A673 (cell line): ENCODE data around the gene CDKN2B-AS1. TPM values are rescaled to one million over a fixed set of nuclear protein-coding genes. Genes with fewer than 3 reads are reported as not detected.

ENCODE experiments used
- BruUV-seq: library from RNA; stranded (reverse); fragments of 400-500 nt; replicated peaks from 2 replicates; lab custom pipeline; 2021; lab: Mats Ljungman, UMichigan
- CTCF ChIA-PET: fragments of 300-600 bp; sonication (Branson Sonifier 250); formaldehyde crosslinking; loops from one replicate; lab custom pipeline; 2022; ENCODE audit warnings: antibody characterized with exemption; lab: Charles Lee
- POLR2A ChIA-PET: fragments of 300-600 bp; sonication (Branson Sonifier 250); formaldehyde crosslinking; loops from one replicate; lab custom pipeline; 2022; ENCODE audit warnings: antibody characterized with exemption; ENCODE audit not compliant: low non-redundant PET; lab: Charles Lee
- DNase-seq: peaks from one replicate; pipeline ENCODE4 v3.0.0-alpha.2; 2015; ENCODE audit warnings: low spot score
- H3K27ac ChIP-seq: fragments of 200-600 bp; sonication (generic); 2 replicates; pipeline ENCODE4 v1.5.1; 2016; ENCODE audit warnings: mixed run types, low read depth, mild to moderate bottlenecking, mixed read lengths, antibody characterized with exemption, low read length; ENCODE audit not compliant: poor library complexity, severe bottlenecking
- H3K27me3 ChIP-seq: fragments of 200-600 bp; sonication (generic); replicated peaks from 2 replicates; pipeline ENCODE4 v1.6.1; 2017; ENCODE audit warnings: mixed run types, low read depth, mild to moderate bottlenecking, mixed read lengths, antibody characterized with exemption, low read length; ENCODE audit not compliant: insufficient read depth, poor library complexity
- H3K36me3 ChIP-seq: fragments of 200-600 bp; sonication (generic); 2 replicates; pipeline ENCODE4 v1.6.1; 2016; ENCODE audit warnings: mixed run types, mild to moderate bottlenecking, mixed read lengths, antibody characterized with exemption, low read length; ENCODE audit not compliant: insufficient read depth, poor library complexity, severe bottlenecking
- H3K4me1 ChIP-seq: fragments of 200-600 bp; sonication (generic); 2 replicates; pipeline ENCODE4 v1.6.1; 2017; ENCODE audit warnings: mixed run types, mild to moderate bottlenecking, mixed read lengths, antibody characterized with exemption, low read length; ENCODE audit not compliant: insufficient read depth, poor library complexity, severe bottlenecking
- H3K4me3 ChIP-seq: fragments of 200-600 bp; sonication (generic); 2 replicates; pipeline ENCODE4 v1.5.1; 2016; ENCODE audit warnings: low read depth, mixed run types, mild to moderate bottlenecking, mixed read lengths, low read length; ENCODE audit not compliant: poor library complexity, severe bottlenecking
- H3K9me3 ChIP-seq: fragments of 200-600 bp; sonication (generic); 2 replicates; pipeline ENCODE4 v1.6.1; 2016; ENCODE audit warnings: mixed run types, low read depth, mild to moderate bottlenecking, mixed read lengths, antibody characterized with exemption, low read length; ENCODE audit not compliant: poor library complexity, severe bottlenecking
- EZH2 ChIP-seq: fragments of 200-600 bp; sonication (generic); IDR thresholded peaks from 2 replicates; pipeline ENCODE4 v1.6.1; 2017; ENCODE audit warnings: borderline replicate concordance, low read depth, mild to moderate bottlenecking, mixed read lengths, antibody characterized with exemption, low read length; ENCODE audit not compliant: poor library complexity, severe bottlenecking
- intact Hi-C: fragments of 100-400 bp; cut with micrococcal nuclease; formaldehyde crosslinking; loops from one replicate; pipeline ENCODE4 v1.10.0; 2022; ENCODE audit not compliant: unreplicated experiment
- total RNA-seq: library from RNA; stranded (reverse); gene quantifications from 2 replicates; pipeline ENCODE4 v1.2.3, GENCODE V29; 2021
- TF ChIP-seq, protein P1 (sequence below): fragments of 300-800, 200-600 bp; sonication (generic); conservative IDR thresholded peaks from 2 replicates; pipeline ENCODE4 v1.5.1; 2017; ENCODE audit warnings: low read depth, mild to moderate bottlenecking, antibody characterized with exemption, low read length, moderate library complexity, mixed read lengths

Gene CDKN2B-AS1
- total RNA-seq, 1 experiment from 2014 or later = not detected

DNA sequence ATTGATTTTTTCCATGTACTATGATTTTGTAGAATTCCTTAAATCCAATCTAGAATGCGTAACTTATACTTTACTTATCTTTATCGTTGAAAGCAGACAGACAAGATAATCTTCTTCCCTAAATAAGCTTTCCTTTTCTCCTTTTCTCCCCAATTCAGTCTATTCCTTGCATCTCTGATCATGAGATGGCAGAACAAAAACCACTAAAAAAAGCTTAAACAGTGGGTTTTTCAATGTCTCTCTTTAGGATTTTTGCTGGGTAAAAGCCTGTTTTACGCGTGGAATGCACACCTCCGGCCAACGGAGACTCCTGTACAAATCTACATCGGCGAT lies 13.8 kb downstream of the CDKN2B-AS1 start:
- intact Hi-C loops = no loop called here
- no peak for TF ChIP-seq EZH2
- TF ChIP-seq, protein P1, sequence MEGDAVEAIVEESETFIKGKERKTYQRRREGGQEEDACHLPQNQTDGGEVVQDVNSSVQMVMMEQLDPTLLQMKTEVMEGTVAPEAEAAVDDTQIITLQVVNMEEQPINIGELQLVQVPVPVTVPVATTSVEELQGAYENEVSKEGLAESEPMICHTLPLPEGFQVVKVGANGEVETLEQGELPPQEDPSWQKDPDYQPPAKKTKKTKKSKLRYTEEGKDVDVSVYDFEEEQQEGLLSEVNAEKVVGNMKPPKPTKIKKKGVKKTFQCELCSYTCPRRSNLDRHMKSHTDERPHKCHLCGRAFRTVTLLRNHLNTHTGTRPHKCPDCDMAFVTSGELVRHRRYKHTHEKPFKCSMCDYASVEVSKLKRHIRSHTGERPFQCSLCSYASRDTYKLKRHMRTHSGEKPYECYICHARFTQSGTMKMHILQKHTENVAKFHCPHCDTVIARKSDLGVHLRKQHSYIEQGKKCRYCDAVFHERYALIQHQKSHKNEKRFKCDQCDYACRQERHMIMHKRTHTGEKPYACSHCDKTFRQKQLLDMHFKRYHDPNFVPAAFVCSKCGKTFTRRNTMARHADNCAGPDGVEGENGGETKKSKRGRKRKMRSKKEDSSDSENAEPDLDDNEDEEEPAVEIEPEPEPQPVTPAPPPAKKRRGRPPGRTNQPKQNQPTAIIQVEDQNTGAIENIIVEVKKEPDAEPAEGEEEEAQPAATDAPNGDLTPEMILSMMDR = no peak
- CTCF ChIA-PET = no interaction called here

DNA sequence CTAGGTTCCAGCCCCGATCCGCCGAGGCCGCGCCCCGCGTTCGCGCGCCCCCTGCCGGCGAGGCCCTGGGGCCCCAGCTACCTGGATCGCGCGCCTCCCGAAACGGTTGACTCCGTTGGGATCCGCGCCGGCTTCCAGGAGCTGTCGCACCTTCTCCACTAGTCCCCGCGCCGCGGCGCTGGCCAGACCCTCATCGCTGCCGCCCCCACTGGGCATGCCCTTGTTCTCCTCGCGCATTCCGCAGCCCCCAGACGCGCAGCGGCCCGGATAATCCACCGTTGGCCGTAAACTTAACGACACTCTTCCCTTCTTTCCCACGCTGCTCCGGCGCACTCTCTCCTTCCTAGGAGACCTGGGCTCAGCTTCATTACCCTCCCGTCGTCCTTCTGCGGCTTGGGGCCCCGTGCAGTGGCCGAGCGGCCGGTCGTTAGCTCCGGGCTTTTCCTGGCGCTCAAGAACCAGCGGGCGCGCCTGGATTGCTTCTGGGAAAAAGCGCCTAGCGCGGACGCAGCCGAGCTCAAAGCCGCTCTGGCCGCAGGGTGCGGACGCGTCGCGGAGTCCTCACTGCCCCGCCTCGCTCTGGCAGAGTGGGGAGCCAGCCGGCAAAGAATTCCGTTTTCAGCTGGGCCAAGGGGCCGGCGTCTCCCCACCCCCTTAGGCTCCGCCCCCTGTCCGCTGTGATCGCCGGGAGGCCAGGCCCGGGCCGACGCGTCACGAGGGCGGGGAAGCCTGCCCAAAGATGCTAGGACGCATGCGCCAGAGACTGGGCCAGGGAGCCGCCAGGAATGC lies 14.3 kb downstream of the CDKN2B-AS1 start, which contains the start of gene CDKN2B:
CDKN2B (minus strand) TSS at position 589 of the 789 bp plus-strand sequence; CDS start at position 237, 352 bp downstream.
- intact Hi-C loops = no loop called here
- Histone ChIP-seq H3K27ac (no peak within 1 kb of the TSS), H3K9me3 (no peaks in the 10 kb centered on the region), H3K27me3 (no peaks in the 10 kb centered on the region), H3K36me3 (no peaks in the 10 kb centered on the region), H3K4me3 (no peak within 1 kb of the TSS), H3K4me1 (no peaks in the 10 kb centered on the region)
- DNase-seq = no peak
- TF ChIP-seq EZH2 = no peak
- TF ChIP-seq, protein P1 = no peak
- POLR2A ChIA-PET = no interaction called here
- no TSS peak for BruUV-seq
- CTCF ChIA-PET = no interaction called here

More for the DNA sequence above, 13.8 kb downstream of the CDKN2B-AS1 start:
- H3K36me3 ChIP-seq = no peaks in the 10 kb centered on the region
- no peaks in the 10 kb centered on the region for H3K4me1 ChIP-seq
- H3K9me3 ChIP-seq = no peaks in the 10 kb centered on the region
- no peaks in the 10 kb centered on the region for H3K27me3 ChIP-seq
- DNase-seq = no peak
- H3K27ac ChIP-seq = no peak overlapping the region
- POLR2A ChIA-PET = no interaction called here
- no TSS peak for BruUV-seq
- H3K4me3 ChIP-seq = no peak overlapping the region

DNA sequence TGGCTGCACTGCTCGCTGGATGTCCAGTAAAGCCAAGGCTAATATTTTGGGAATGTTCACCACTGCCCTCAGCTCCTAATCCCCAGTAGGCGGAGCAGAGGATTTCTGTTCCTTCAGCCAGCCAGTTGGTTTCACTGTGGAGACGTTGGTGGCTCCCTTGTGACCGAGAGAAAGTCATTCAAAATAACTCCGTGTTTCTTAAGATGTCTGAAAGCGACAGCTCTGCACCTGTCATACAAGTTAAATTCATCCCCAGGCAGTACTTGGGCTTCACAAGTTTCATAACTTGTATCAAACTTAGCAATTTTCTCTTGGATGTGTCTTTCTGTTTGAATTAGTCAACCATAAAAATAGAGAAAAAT lies 14.9 kb downstream of the CDKN2B-AS1 start:
- H3K36me3 ChIP-seq = no peaks in the 10 kb centered on the region
- POLR2A ChIA-PET = no interaction called here
- no peaks in the 10 kb centered on the region for H3K9me3 ChIP-seq
- no TSS peak for BruUV-seq
- no peak for DNase-seq
- no peaks in the 10 kb centered on the region for H3K27me3 ChIP-seq
- TF ChIP-seq, protein P1 = no peak
- no peak for TF ChIP-seq EZH2
- intact Hi-C loops = no loop called here
- no peak overlapping the region for H3K4me3 ChIP-seq
- no peaks in the 10 kb centered on the region for H3K4me1 ChIP-seq
- CTCF ChIA-PET = no interaction called here
- no peak overlapping the region for H3K27ac ChIP-seq
